Thoracic aorta (tissue), 2 donors: Measurements from ENCODE around the gene FBXW10. TPM values are rescaled to one million over a fixed set of nuclear protein-coding genes. Genes with fewer than 3 reads are reported as not detected.
A peak's percentile ranks its signal among the peaks of the same experiment; 100 is the strongest.
"Not testable (repeated sequence)": the region's sequence is repeated elsewhere in the genome, so short reads cannot be mapped to it uniquely, and the experiment has no call there.

Source experiments
- ATAC-seq: fragments of 150-250 bp; one replicate; pipeline ENCODE4 v1.8.0; 2017; ENCODE audit warnings: low read depth; ENCODE audit not compliant: insufficient number of reproducible peaks, low FRiP score
- DNase-seq: peaks from one replicate; pipeline ENCODE4 v3.0.0-alpha.2; 2020; ENCODE audit warnings: low spot score
- H3K27ac ChIP-seq, 2 donors: fragments of 200-600 bp; sonication (generic); 1 replicate in 1 of 2; 2 replicates in 1 of 2; pipeline ENCODE4 v1.5.1; 2016; ENCODE audit warnings: mild to moderate bottlenecking in 2 of 2, moderate library complexity in 2 of 2
- H3K27me3 ChIP-seq: fragments of 200-600 bp; sonication (generic); replicated peaks from 2 replicates; pipeline ENCODE4 v1.6.0; 2016; ENCODE audit warnings: mild to moderate bottlenecking; ENCODE audit not compliant: insufficient read depth
- H3K36me3 ChIP-seq: fragments of 200-600 bp; sonication (generic); one replicate; pipeline ENCODE4 v1.5.1; 2016
- H3K4me1 ChIP-seq, 2 donors: fragments of 200-600 bp; sonication (generic); 1 replicate in 1 of 2; 2 replicates in 1 of 2; pipeline versions ENCODE4 v1.5.1 to v1.6.0; 2016; ENCODE audit warnings: low read depth in 2 of 2, mild to moderate bottlenecking in 1 of 2; ENCODE audit not compliant: control insufficient read depth in 1 of 2
- H3K4me3 ChIP-seq: fragments of 200-600 bp; sonication (generic); 2 replicates; pipeline ENCODE4 v1.5.1; 2016; ENCODE audit warnings: mild to moderate bottlenecking
- H3K9me3 ChIP-seq: fragments of 200-600 bp; sonication (generic); 2 replicates; pipeline ENCODE4 v1.5.1; 2016
- CTCF ChIP-seq: fragments of 200-600 bp; sonication (generic); IDR thresholded peaks from one replicate; pipeline ENCODE4 v1.5.1; 2019; ENCODE audit warnings: antibody characterized with exemption
- total RNA-seq, 2 donors: library from RNA; depleted of rRNA; stranded (reverse); fragments of >200 nt; gene quantifications; one replicate each; pipeline versions ENCODE4 v1.1.0 to v1.2.3, GENCODE V29; 2016

FBXW10 gene
- total RNA-seq, 2 donors from 2014 or later = not detected

GRCh38 chr17:18757368-18758044, 13.7 kb downstream of the FBXW10 start:
- not testable (repeated sequence) for ATAC-seq, DNase-seq, H3K27ac ChIP-seq, H3K36me3 ChIP-seq, H3K9me3 ChIP-seq, H3K4me3 ChIP-seq, H3K4me1 ChIP-seq, H3K27me3 ChIP-seq

- H3K9me3 ChIP-seq, ATAC-seq: not testable (repeated sequence)
Observed at GRCh38 chr17:18758344-18758743, 14.5 kb downstream of the FBXW10 start.

GRCh38 chr17:18760221-18760620, 16.4 kb downstream of the FBXW10 start:
- not testable (repeated sequence) for H3K4me3 ChIP-seq, H3K36me3 ChIP-seq, H3K4me1 ChIP-seq, H3K27me3 ChIP-seq, ATAC-seq, H3K9me3 ChIP-seq, DNase-seq, H3K27ac ChIP-seq

More at GRCh38 chr17:18758344-18758743, 14.5 kb downstream of the FBXW10 start:
- H3K27me3 ChIP-seq, DNase-seq, H3K27ac ChIP-seq, H3K4me1 ChIP-seq, H3K36me3 ChIP-seq, H3K4me3 ChIP-seq: not testable (repeated sequence)

- not testable (repeated sequence) for H3K4me3 ChIP-seq, H3K27ac ChIP-seq, ATAC-seq, H3K36me3 ChIP-seq, H3K27me3 ChIP-seq, DNase-seq, H3K4me1 ChIP-seq, H3K9me3 ChIP-seq
Observed at GRCh38 chr17:18770572-18770971, 26.7 kb downstream of the FBXW10 start.

DNA sequence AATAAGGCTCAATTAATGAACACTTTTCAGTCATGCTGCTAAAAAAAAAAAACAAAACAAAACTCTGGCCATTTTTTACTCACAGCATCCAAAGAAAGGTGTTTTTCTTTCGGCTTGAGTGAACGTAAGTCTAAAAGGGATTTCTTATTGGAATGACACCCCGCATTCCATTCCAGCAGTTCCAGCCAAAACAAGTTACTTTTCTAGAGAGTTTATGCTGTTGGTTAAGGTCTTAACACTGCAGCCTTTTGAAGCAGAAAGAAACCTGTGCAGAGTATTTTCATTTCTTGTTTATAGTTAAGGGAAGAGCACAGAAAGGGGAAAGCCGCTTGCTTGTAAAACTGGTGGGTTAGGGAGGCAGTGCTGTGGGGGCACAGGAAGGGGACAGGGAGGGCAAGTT, 27.2 kb downstream of the FBXW10 start:
- not testable (repeated sequence) for H3K27ac ChIP-seq, DNase-seq, H3K36me3 ChIP-seq, H3K27me3 ChIP-seq, ATAC-seq, H3K4me3 ChIP-seq, H3K9me3 ChIP-seq, H3K4me1 ChIP-seq

DNA sequence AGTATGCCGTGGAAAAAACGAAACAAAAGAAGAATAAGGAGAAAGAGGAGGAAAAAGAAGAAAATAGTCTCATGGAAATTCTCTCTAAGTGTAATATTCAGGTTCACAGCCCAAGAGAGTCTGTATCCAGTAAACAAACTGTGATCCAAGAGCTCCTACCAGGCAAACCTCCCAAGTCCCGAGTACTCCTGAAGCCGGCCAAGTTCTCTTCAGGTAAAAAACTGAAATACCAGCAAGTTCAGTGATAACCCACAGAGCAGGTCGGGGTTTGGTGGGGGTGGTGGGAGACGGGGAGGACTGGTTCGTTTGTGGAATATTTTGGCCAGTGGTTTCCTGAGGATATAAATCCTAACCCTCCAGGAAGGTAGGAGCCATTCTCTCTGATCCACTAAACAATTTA, 28.6 kb downstream of the FBXW10 start:
- Histone ChIP-seq H3K9me3 (no peaks in the 10 kb centered on the region), H3K27me3 (no peaks in the 10 kb centered on the region), H3K4me3 (no peak overlapping the region), H3K4me1 (peaks cover 0 to 4% of the 10 kb centered on the region in 2 donors), H3K27ac (no peak overlapping the region), H3K36me3 (no peaks in the 10 kb centered on the region)
- ATAC-seq = no peak
- no peak for TF ChIP-seq CTCF
- no peak for DNase-seq

GRCh38 chr17:18780991-18781718, 37.3 kb downstream of the FBXW10 start, which contains the start of gene TVP23B:
Gene TVP23B, plus strand, starts transcription at chr17:18781183. Its CDS starts 111 bp downstream, at chr17:18781294.
- H3K4me1 ChIP-seq = peaks cover 0 to 12% of the 10 kb centered on the region in 2 donors
- peak within 1 kb of the TSS; percentile 72 to 81 for H3K27ac ChIP-seq
- ATAC-seq (peak; percentile 79), DNase-seq (peak; percentile 91)
- H3K9me3 ChIP-seq, H3K36me3 ChIP-seq, H3K27me3 ChIP-seq: not testable (repeated sequence)
- peak within 1 kb of the TSS; percentile 75 for H3K4me3 ChIP-seq

GRCh38 chr17:18781805-18782204, 38.0 kb downstream of the FBXW10 start:
- H3K36me3 ChIP-seq, DNase-seq, H3K9me3 ChIP-seq, ATAC-seq, H3K27ac ChIP-seq, H3K27me3 ChIP-seq: not testable (repeated sequence)
- Histone ChIP-seq H3K4me3 (peak overlapping the region; percentile 75), H3K4me1 (peaks cover 0 to 12% of the 10 kb centered on the region in 2 donors)

DNA sequence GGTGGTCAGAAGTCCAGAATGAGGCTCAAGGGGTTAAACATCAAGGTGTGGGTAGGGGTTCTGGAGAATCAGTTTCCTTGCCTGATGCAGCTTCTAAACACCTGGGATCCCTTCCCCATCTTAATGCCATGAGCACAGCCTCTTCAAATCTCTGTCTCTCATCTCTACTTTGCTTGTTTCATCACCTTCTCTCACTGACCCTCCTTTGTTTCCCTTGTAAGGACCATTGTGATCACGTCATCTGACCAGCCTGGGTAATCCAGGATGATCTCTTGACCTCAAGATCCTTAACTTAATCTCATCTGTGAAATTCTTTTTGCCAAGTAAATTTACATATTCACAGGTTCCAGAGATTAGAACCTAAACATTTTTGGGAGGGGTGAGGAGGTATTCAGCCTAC, 42.1 kb downstream of the FBXW10 start:
- H3K9me3 ChIP-seq, H3K4me3 ChIP-seq, ATAC-seq, H3K27me3 ChIP-seq, H3K27ac ChIP-seq, DNase-seq, H3K36me3 ChIP-seq: not testable (repeated sequence)
- H3K4me1 ChIP-seq = peaks cover 0 to 12% of the 10 kb centered on the region in 2 donors

DNA sequence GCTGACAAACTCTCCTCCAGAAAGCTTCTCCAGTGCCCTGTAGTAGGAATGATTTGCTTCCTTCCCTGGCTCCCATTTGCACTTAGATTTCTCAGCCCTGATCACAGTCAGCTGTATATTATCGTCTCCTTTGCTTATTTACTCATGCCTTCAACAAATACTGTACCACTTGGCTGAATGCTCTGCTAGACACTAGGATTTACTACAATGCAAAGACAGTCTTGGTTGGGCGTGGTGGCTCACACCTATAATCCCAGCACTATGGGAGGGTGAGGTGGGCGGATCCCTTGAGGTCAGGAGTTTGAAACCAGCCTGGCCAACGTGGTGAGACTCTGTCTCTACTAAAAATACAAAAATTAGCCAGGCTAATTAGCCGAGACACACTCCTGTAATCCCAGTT, 43.0 kb downstream of the FBXW10 start:
- H3K36me3 ChIP-seq = not testable (repeated sequence)

GRCh38 chr17:18791402-18791801, 47.5 kb downstream of the FBXW10 start:
- DNase-seq, H3K36me3 ChIP-seq, H3K4me3 ChIP-seq, H3K4me1 ChIP-seq, H3K27ac ChIP-seq, H3K27me3 ChIP-seq, ATAC-seq, H3K9me3 ChIP-seq: not testable (repeated sequence)

More for the DNA sequence above, 43.0 kb downstream of the FBXW10 start:
- peaks cover 0 to 12% of the 10 kb centered on the region in 2 donors for H3K4me1 ChIP-seq
- H3K27ac ChIP-seq, H3K9me3 ChIP-seq, ATAC-seq, H3K27me3 ChIP-seq, H3K4me3 ChIP-seq, DNase-seq: not testable (repeated sequence)
